Measurements from ENCODE around the gene EIF3CL.
"Not testable (repeated sequence)": the region's sequence is repeated elsewhere in the genome, so short reads cannot be mapped to it uniquely, and the experiment has no call there.

Gene EIF3CL

GRCh38 chr16:28403220-28404072 is at the start of gene EIF3CL:
TSS of gene EIF3CL (minus strand) at chr16:28403841. CDS start at chr16:28403618, 223 bp downstream.
- not testable (repeated sequence) for DNase-seq
- peak; percentile 100 for ATAC-seq

- DNase-seq, ATAC-seq: not testable (repeated sequence)
Observed at GRCh38 chr16:28447081-28447480, 43.4 kb upstream of the EIF3CL start.

GRCh38 chr16:28446388-28446787 is 42.7 kb upstream of the EIF3CL start:
- ATAC-seq, DNase-seq: not testable (repeated sequence)

GRCh38 chr16:28443943-28444342 is 40.3 kb upstream of the EIF3CL start:
- DNase-seq, ATAC-seq: not testable (repeated sequence)

- ATAC-seq, DNase-seq: not testable (repeated sequence)
Observed at GRCh38 chr16:28438899-28439298, 35.3 kb upstream of the EIF3CL start.

GRCh38 chr16:28435340-28435739 is 31.7 kb upstream of the EIF3CL start:
- DNase-seq, ATAC-seq: not testable (repeated sequence)

- DNase-seq, result not testable (repeated sequence)
- peak; percentile 95 for ATAC-seq
Observed at GRCh38 chr16:28426060-28426680, 22.5 kb upstream of the EIF3CL start.

GRCh38 chr16:28421071-28421750 is 17.6 kb upstream of the EIF3CL start:
- not testable (repeated sequence) for ATAC-seq, DNase-seq

- ATAC-seq, DNase-seq: not testable (repeated sequence)
Observed at GRCh38 chr16:28417033-28417432, 13.4 kb upstream of the EIF3CL start.

GRCh38 chr16:28414530-28414929 is 10.9 kb upstream of the EIF3CL start:
- DNase-seq, ATAC-seq: not testable (repeated sequence)

GRCh38 chr16:28413585-28413984 is 9.9 kb upstream of the EIF3CL start:
- not testable (repeated sequence) for DNase-seq, ATAC-seq

GRCh38 chr16:28392054-28392453 is 11.6 kb downstream of the EIF3CL start:
- not testable (repeated sequence) for ATAC-seq, DNase-seq

- DNase-seq, ATAC-seq: not testable (repeated sequence)
Observed at GRCh38 chr16:28382177-28382867, 21.3 kb downstream of the EIF3CL start.

- DNase-seq, ATAC-seq: not testable (repeated sequence)
Observed at GRCh38 chr16:28377822-28378221, 25.8 kb downstream of the EIF3CL start.

- DNase-seq, ATAC-seq: not testable (repeated sequence)
Observed at GRCh38 chr16:28377108-28377625, 26.5 kb downstream of the EIF3CL start.

GRCh38 chr16:28375115-28375514 is 28.5 kb downstream of the EIF3CL start:
- DNase-seq, result not testable (repeated sequence)

GRCh38 chr16:28374281-28374680 is 29.4 kb downstream of the EIF3CL start:
- peak; percentile 16 for ATAC-seq
- DNase-seq, result not testable (repeated sequence)

More at GRCh38 chr16:28375115-28375514, 28.5 kb downstream of the EIF3CL start:
- ATAC-seq, result peak; percentile 66

- DNase-seq, ATAC-seq: not testable (repeated sequence)
Observed at GRCh38 chr16:28367926-28368325, 35.7 kb downstream of the EIF3CL start.

- DNase-seq (peak; percentile 10), ATAC-seq (peak; percentile 98)
Observed at GRCh38 chr16:28364268-28365173, 39.1 kb downstream of the EIF3CL start.

GRCh38 chr16:28363408-28363807 is 40.2 kb downstream of the EIF3CL start, which contains the start of gene NPIPB6:
TSS of gene NPIPB6 (minus strand) at chr16:28363508. CDS start at chr16:28362822, 686 bp downstream.
- ATAC-seq, DNase-seq: not testable (repeated sequence)

All from stimulated activated naive CD8-positive, alpha-beta T cell treated with anti-CD3 and anti-CD28 coated beads, Interleukin-15, Interleukin-2, amounts not matched to agents 100 U/mL and 50 U/mL, for 24 hours (primary cell).